Neuronal stem cell (in vitro differentiated cells): ENCODE measurements around the gene PDRG1.

ENCODE experiments used
- DNase-seq: peaks from one replicate; pipeline ENCODE4 v3.0.0-alpha.2; 2013; ENCODE audit warnings: low spot score
- H2AFZ ChIP-seq: one replicate; pipeline ENCODE4 v1.6.1; 2013; ENCODE audit warnings: mild to moderate bottlenecking, low read length, inconsistent platforms
- H2AK5ac ChIP-seq: 2 replicates; pipeline ENCODE4 v1.6.1; 2013; ENCODE audit warnings: low read depth, mild to moderate bottlenecking, inconsistent platforms, low read length, moderate library complexity, mixed read lengths
- H2BK120ac ChIP-seq: 2 replicates; pipeline ENCODE4 v1.6.1; 2013; ENCODE audit warnings: low read depth, mild to moderate bottlenecking, inconsistent platforms, low read length, moderate library complexity, mixed read lengths
- H2BK12ac ChIP-seq: one replicate; pipeline ENCODE4 v1.6.1; 2013; ENCODE audit warnings: low read length, inconsistent platforms
- H2BK15ac ChIP-seq: 2 replicates; pipeline ENCODE4 v1.6.1; 2013; ENCODE audit warnings: mild to moderate bottlenecking, low read length, inconsistent platforms, mixed read lengths
- H2BK5ac ChIP-seq: one replicate; pipeline ENCODE4 v1.6.1; 2013; ENCODE audit warnings: inconsistent platforms, mild to moderate bottlenecking, low read length, moderate library complexity
- H3K14ac ChIP-seq: one replicate; pipeline ENCODE4 v1.6.1; 2013; ENCODE audit warnings: low read length, inconsistent platforms
- H3K18ac ChIP-seq: 2 replicates; pipeline ENCODE4 v1.6.1; 2013; ENCODE audit warnings: low read length, inconsistent platforms
- H3K23ac ChIP-seq: 2 replicates; pipeline ENCODE4 v1.6.1; 2013; ENCODE audit warnings: low read depth, mild to moderate bottlenecking, mixed read lengths, low read length, inconsistent platforms; ENCODE audit not compliant: poor library complexity
- H3K27ac ChIP-seq: replicated peaks from 3 replicates; pipeline ENCODE4 v1.5.1; 2013; ENCODE audit warnings: low read length, inconsistent platforms
- H3K27me3 ChIP-seq, 3 experiments: 2 replicates each; pipeline ENCODE4 v1.6.1; 2013; ENCODE audit warnings: low read length in 3 of 3, mild to moderate bottlenecking in 2 of 3, inconsistent platforms in 1 of 3, low read depth in 1 of 3, mixed read lengths in 1 of 3, moderate library complexity in 1 of 3; ENCODE audit not compliant: control insufficient read depth in 3 of 3, insufficient read depth in 3 of 3
- H3K36me3 ChIP-seq, 2 donors: replicated peaks in 1 of 2; 2 replicates each; pipeline ENCODE4 v1.6.1; 2013; ENCODE audit warnings: low read length in 2 of 2; ENCODE audit not compliant: control insufficient read depth in 2 of 2, insufficient read depth in 2 of 2
- H3K4ac ChIP-seq: 2 replicates; pipeline ENCODE4 v1.6.1; 2013; ENCODE audit warnings: inconsistent platforms, mild to moderate bottlenecking, low read length, moderate library complexity
- H3K4me1 ChIP-seq, 2 donors: 1 replicate in 1 of 2; 2 replicates in 1 of 2; pipeline ENCODE4 v1.6.1; 2013; ENCODE audit warnings: low read length in 2 of 2, low read depth in 1 of 2; ENCODE audit not compliant: control insufficient read depth in 2 of 2, insufficient read depth in 1 of 2
- H3K4me2 ChIP-seq: one replicate; pipeline ENCODE4 v1.6.1; 2013; ENCODE audit warnings: mild to moderate bottlenecking, low read length, inconsistent platforms; ENCODE audit not compliant: insufficient read depth, poor library complexity, severe bottlenecking
- H3K4me3 ChIP-seq, 2 donors: 2 replicates each; pipeline ENCODE4 v1.5.1; 2013; ENCODE audit warnings: low read length in 2 of 2, mild to moderate bottlenecking in 2 of 2, inconsistent platforms in 1 of 2, moderate library complexity in 1 of 2
- H3K79me1 ChIP-seq: one replicate; pipeline ENCODE4 v1.6.1; 2013; ENCODE audit warnings: low read depth, mild to moderate bottlenecking, inconsistent platforms, low read length, moderate library complexity
- H3K9ac ChIP-seq: one replicate; pipeline ENCODE4 v1.6.1; 2013; ENCODE audit warnings: mild to moderate bottlenecking, low read depth, low read length, inconsistent platforms; ENCODE audit not compliant: poor library complexity
- H3K9me3 ChIP-seq, 2 donors: replicated peaks in 1 of 2; 2 replicates each; pipeline versions ENCODE3 to v1.6.1; 2013; ENCODE audit warnings: low read length in 2 of 2, mild to moderate bottlenecking in 2 of 2, inconsistent platforms in 1 of 2, low read depth in 1 of 2, mixed read lengths in 1 of 2, moderate library complexity in 1 of 2; ENCODE audit not compliant: control insufficient read depth in 2 of 2, insufficient read depth in 1 of 2
- H4K8ac ChIP-seq: one replicate; pipeline ENCODE4 v1.6.1; 2013; ENCODE audit warnings: low read depth, mild to moderate bottlenecking, inconsistent platforms, low read length, moderate library complexity
- H4K91ac ChIP-seq: one replicate; pipeline ENCODE4 v1.6.1; 2013; ENCODE audit warnings: low read length, low read depth, mild to moderate bottlenecking, inconsistent platforms; ENCODE audit not compliant: poor library complexity
- WGBS, 2 donors: extraction: QIAGEN DNeasy Blood & Tissue Kit; methylation state at CpG; one replicate each; pipeline ENCODE4 v1.1.7; 2013; ENCODE audit warnings: missing lambda C conversion rate in 2 of 2, mixed read lengths in 1 of 2; ENCODE audit not compliant: insufficient read length in 2 of 2, insufficient replicate concordance in 1 of 2; ENCODE audit errors: extremely low coverage in 2 of 2; 5-methylcytosine and 5-hydroxymethylcytosine counted together

PDRG1 gene

DNA sequence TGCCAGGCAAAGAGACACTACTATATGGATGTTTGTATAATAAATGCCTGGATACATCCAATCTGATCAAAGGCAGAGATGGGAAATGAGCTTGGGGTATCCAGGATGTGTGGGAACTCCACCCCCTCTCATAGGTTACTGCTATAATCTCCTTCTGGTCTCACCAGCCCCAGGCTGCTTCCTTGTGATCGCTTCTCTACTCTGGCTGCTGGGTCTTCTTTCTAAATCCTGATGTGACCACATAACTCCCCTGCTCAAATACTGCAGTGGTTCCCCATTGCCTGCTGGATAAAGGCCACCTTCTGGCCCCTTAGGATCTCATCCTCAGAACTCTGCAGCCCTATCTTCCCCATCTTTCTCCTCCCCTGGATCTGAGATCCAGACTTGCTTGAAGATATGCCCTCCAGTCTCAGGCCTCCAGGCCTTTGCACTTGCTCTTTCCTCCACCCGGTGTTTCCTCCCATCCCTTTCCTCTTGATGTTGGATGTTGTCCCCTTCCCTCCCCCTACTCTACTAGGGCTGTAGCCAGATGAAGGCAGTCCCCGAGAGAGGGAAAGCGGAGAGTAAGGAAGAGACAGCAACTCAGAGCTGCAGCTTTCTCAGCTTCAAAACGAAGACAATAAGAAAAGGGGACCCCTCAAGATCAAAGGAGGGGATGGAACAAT, 15.3 kb upstream of the PDRG1 start:
- H3K27me3 ChIP-seq: peaks cover 0 to 80% (median 12%) of the 10 kb centered on the region in 3 experiments
- H2AFZ ChIP-seq: no peak overlapping the region
- no peak overlapping the region for H2BK5ac ChIP-seq
- H3K4ac ChIP-seq: no peak overlapping the region
- no peak overlapping the region for H3K27ac ChIP-seq
- no peak overlapping the region for H2BK15ac ChIP-seq
- no peak overlapping the region for H3K4me2 ChIP-seq
- H2BK120ac ChIP-seq: no peak overlapping the region
- no peaks in the 10 kb centered on the region for H3K36me3 ChIP-seq
- H2AK5ac ChIP-seq: no peak overlapping the region
- peak overlapping the region in 1 of 2 donors; percentile 51 for H3K4me3 ChIP-seq
- H2BK12ac ChIP-seq: no peak overlapping the region
- peaks cover 4 to 6% of the 10 kb centered on the region in 2 donors for H3K4me1 ChIP-seq
- no peaks in the 10 kb centered on the region for H3K79me1 ChIP-seq
- H3K9me3 ChIP-seq: no peaks in the 10 kb centered on the region
- no peak overlapping the region for H3K18ac ChIP-seq
- H4K8ac ChIP-seq: no peak overlapping the region
- DNase-seq: no peak
- no peak overlapping the region for H3K9ac ChIP-seq
- H4K91ac ChIP-seq: no peak overlapping the region
- H3K14ac ChIP-seq: no peak overlapping the region
- WGBS, 2 donors: no CpG with 5 or more reads among the region's 5 CpGs
- no peak overlapping the region for H3K23ac ChIP-seq

GRCh38 chr20:31963889-31964288, 12.0 kb upstream of the PDRG1 start:
- Histone ChIP-seq H3K18ac (no peak overlapping the region), H3K14ac (no peak overlapping the region), H2BK120ac (no peak overlapping the region), H4K91ac (no peak overlapping the region), H3K79me1 (no peaks in the 10 kb centered on the region), H3K27ac (no peak overlapping the region), H3K4ac (no peak overlapping the region), H3K36me3 (no peaks in the 10 kb centered on the region), H2AFZ (no peak overlapping the region), H3K4me3 (no peak overlapping the region), H3K9me3 (no peaks in the 10 kb centered on the region), H2BK15ac (no peak overlapping the region), H3K4me2 (no peak overlapping the region), H3K9ac (no peak overlapping the region), H2BK5ac (no peak overlapping the region), H3K23ac (no peak overlapping the region), H4K8ac (no peak overlapping the region), H3K4me1 (peaks cover 2 to 5% of the 10 kb centered on the region in 2 donors), H3K27me3 (peaks cover 0 to 68% (median 6%) of the 10 kb centered on the region in 3 experiments), H2AK5ac (no peak overlapping the region), H2BK12ac (no peak overlapping the region)
- WGBS, 2 donors: no CpG with 5 or more reads among the region's 6 CpGs
- DNase-seq: no peak

- no peak overlapping the region for H2BK120ac ChIP-seq
- WGBS, 2 donors: no CpG with 5 or more reads among the region's 2 CpGs
- no peak overlapping the region for H3K14ac ChIP-seq
- DNase-seq: no peak
- no peaks in the 10 kb centered on the region for H3K9me3 ChIP-seq
- H3K79me1 ChIP-seq: no peaks in the 10 kb centered on the region
- no peak overlapping the region for H2BK5ac ChIP-seq
- no peak overlapping the region for H3K27ac ChIP-seq
- H3K9ac ChIP-seq: no peak overlapping the region
- H3K27me3 ChIP-seq: peaks cover 0 to 64% (median 4%) of the 10 kb centered on the region in 3 experiments
- H2AK5ac ChIP-seq: no peak overlapping the region
- no peak overlapping the region for H4K8ac ChIP-seq
- no peak overlapping the region for H3K4me2 ChIP-seq
- peaks cover 0 to 1% of the 10 kb centered on the region in 2 donors for H3K4me1 ChIP-seq
- no peak overlapping the region for H4K91ac ChIP-seq
- no peak overlapping the region for H2BK12ac ChIP-seq
- H3K4me3 ChIP-seq: no peak overlapping the region
- no peak overlapping the region for H2BK15ac ChIP-seq
- H2AFZ ChIP-seq: no peak overlapping the region
- H3K23ac ChIP-seq: no peak overlapping the region
- no peak overlapping the region for H3K18ac ChIP-seq
- H3K36me3 ChIP-seq: no peaks in the 10 kb centered on the region
- H3K4ac ChIP-seq: no peak overlapping the region
Measured at GRCh38 chr20:31962761-31963160, 10.9 kb upstream of the PDRG1 start.

DNA sequence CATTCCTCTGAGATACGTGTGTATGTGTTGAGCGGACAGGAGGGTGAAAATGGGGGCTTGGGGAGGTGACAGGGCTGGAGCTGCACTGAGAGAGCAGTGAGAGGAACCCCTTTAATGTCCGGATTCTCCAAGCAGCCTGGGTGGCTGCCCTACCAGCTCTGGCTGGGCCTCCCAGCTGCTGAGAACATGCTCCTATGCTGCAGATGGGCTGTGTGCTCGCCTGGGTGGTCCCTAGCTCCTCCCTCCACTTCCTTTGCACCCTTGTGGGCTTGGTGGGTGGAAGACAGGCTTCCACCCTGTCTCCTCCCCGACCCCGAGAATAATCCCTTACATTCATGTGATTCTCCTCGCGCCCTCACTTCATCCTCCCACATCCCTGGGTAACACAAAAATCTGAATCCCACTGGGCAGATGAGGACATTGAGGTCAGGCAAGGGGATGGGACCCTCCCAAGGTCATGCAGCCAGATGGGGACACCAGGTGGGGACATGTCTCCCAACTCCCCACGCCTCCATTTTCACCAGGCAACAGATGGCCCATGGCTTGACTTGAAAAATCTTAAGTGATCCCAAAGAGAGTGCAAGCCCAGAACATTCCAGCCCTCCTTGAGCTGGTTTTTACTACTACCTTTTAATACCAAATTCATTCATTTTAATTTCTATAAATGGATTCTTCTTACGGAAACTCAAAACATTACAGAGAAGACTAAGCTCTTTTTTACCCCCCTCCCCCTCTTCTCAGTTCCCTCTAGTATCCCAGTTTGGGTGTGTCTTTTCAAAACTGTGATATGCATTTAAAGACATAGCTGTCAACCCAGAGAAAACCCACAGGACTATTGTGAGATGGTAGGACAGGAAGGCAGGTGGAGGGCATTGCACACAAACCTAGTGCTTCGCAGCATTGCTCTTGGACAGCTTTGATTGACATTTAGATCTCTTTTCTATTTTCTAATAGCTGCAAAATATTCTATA, 5.0 kb upstream of the PDRG1 start:
- DNase-seq: no peak
- no peak overlapping the region for H3K4ac ChIP-seq
- H3K79me1 ChIP-seq: no peaks in the 10 kb centered on the region
- no CpG with 5 or more reads among the region's 11 CpGs for WGBS, 2 donors
- no peak overlapping the region for H2BK120ac ChIP-seq
- peak overlapping the region; percentile 6 for H3K23ac ChIP-seq
- H3K4me3 ChIP-seq: no peak overlapping the region
- no peak overlapping the region for H2BK5ac ChIP-seq
- H3K14ac ChIP-seq: no peak overlapping the region
- no peak overlapping the region for H2BK12ac ChIP-seq
- no peak overlapping the region for H2AFZ ChIP-seq
- no peak overlapping the region for H4K91ac ChIP-seq
- H3K27ac ChIP-seq: no peak overlapping the region
- H3K4me2 ChIP-seq: no peak overlapping the region
- peaks cover 0 to 29% (median 0%) of the 10 kb centered on the region in 3 experiments for H3K27me3 ChIP-seq
- H2AK5ac ChIP-seq: no peak overlapping the region
- H3K36me3 ChIP-seq: no peaks in the 10 kb centered on the region
- no peaks in the 10 kb centered on the region for H3K9me3 ChIP-seq
- H2BK15ac ChIP-seq: peak overlapping the region; percentile 50
- no peak overlapping the region for H3K9ac ChIP-seq
- H3K4me1 ChIP-seq: no peaks in the 10 kb centered on the region
- no peak overlapping the region for H3K18ac ChIP-seq
- peak overlapping the region; percentile 25 for H4K8ac ChIP-seq
